Urinary bladder (tissue), 4 donors: Measurements from ENCODE around the gene CXCR1. TPM values are rescaled to one million over a fixed set of nuclear protein-coding genes. Genes with fewer than 3 reads are reported as not detected.
A peak's percentile ranks its signal among the peaks of the same experiment; 100 is the strongest.
"Not testable (repeated sequence)": the region's sequence is repeated elsewhere in the genome, so short reads cannot be mapped to it uniquely, and the experiment has no call there.

Experiments
- DNase-seq: peaks from one replicate; pipeline ENCODE4 v3.0.0-alpha.2; 2015; ENCODE audit errors: extremely low spot score
- H3K27ac ChIP-seq: one replicate; pipeline ENCODE4 v1.5.1; 2013; ENCODE audit warnings: low read depth, mild to moderate bottlenecking, moderate library complexity
- H3K36me3 ChIP-seq: one replicate; pipeline ENCODE4 v1.6.1; 2013; ENCODE audit warnings: mild to moderate bottlenecking, moderate library complexity; ENCODE audit not compliant: insufficient read depth
- H3K4me1 ChIP-seq: one replicate; pipeline ENCODE4 v1.6.1; 2013; ENCODE audit warnings: mild to moderate bottlenecking, moderate library complexity; ENCODE audit not compliant: insufficient read depth
- H3K4me3 ChIP-seq: one replicate; pipeline ENCODE4 v1.5.1; 2013; ENCODE audit warnings: low read depth, low read length
- WGBS: extraction: QIAGEN DNeasy Blood & Tissue Kit; methylation state at CpG from one replicate; pipeline ENCODE4 v1.1.7; 2013; 5-methylcytosine and 5-hydroxymethylcytosine counted together
- polyA plus RNA-seq: library from polyadenylated mRNA; stranded (reverse); fragments of 200-250 nt; gene quantifications from one replicate; pipeline ENCODE4 v1.2.3, GENCODE V29; 2013
- total RNA-seq: library from RNA; depleted of rRNA; stranded (reverse); fragments of >200 nt; gene quantifications from one replicate; pipeline ENCODE4 v1.2.3, GENCODE V29; 2014
- donor health status: healthy with polysubstance abuse.
- donor health status: healthy.

Gene CXCR1
- total and polyA plus RNA-seq, 2 donors = 0.13 to 0.26 TPM

DNA sequence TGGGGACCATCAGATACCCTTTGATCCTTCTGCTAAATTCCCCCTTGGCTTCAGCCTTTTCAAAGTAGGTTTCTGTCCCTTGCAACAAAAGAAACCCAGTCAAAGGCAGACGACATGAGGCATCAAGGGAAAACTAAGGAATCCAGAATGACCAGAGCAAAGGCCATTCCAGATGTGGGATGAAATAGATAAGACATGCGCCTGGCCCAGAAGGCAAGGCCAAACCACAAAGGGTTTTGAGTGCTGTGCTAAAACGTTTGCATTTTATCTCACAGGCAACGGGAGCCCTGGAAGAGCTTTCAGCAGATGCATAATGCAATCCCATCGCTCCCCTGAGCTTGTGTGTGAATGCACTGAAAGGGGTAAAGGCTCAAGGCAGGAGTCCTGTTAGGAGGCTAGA is 17.7 kb downstream of the CXCR1 start:
- no peak for DNase-seq
- WGBS = 55% methylated on average over 5 of the region's 5 CpGs

DNA sequence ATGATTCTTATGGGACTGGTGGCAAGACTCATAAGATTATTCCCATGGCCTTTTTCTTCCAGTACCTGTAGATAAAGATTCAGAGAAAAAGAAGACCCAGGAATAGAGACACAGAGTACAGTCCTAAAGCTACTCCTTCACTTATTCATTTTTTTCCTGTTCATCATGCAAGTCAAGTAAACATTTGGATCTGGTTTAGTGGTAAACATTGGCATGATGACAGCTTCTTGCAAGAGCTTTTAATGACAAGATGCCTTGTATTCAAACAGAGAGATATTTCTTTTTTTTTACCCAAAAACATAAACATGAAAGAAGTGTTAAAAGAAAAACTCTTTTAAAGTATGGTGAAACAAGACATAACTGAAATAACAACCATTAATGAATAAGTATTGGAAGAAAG is 20.7 kb downstream of the CXCR1 start:
- no peak for DNase-seq
- H3K36me3 ChIP-seq = no peaks in the 10 kb centered on the region
- H3K4me3 ChIP-seq = no peak overlapping the region
- no peak overlapping the region for H3K27ac ChIP-seq
- H3K4me1 ChIP-seq = no peaks in the 10 kb centered on the region

More for the DNA sequence above, 17.7 kb downstream of the CXCR1 start:
- H3K27ac ChIP-seq = no peak overlapping the region
- H3K36me3 ChIP-seq = no peaks in the 10 kb centered on the region
- no peak overlapping the region for H3K4me3 ChIP-seq
- H3K4me1 ChIP-seq = no peaks in the 10 kb centered on the region

DNA sequence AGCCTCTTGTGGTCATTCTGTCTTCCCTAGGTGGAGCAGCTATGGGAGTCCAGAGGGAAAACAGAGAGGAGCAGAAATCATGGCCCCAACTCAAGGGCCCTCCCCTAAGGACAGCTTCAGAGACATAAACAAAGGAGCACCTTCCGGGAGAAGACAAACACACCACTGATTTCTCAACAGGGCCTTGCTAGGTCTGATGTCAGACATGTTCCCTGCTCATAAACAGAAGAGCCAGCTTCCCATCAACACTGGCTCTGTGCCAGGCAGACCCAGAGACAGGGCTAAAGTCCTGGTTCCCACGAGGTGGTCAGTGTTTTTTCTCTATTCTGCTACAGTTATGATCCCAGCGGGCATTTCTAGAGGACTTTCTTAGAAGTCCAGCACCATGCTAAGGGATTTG is 21.6 kb downstream of the CXCR1 start:
- Histone ChIP-seq H3K4me3 (no peak overlapping the region), H3K36me3 (no peaks in the 10 kb centered on the region), H3K27ac (no peak overlapping the region), H3K4me1 (no peaks in the 10 kb centered on the region)
- DNase-seq = no peak
- whole genome bisulfite sequencing = 50% methylated on average over 3 of the region's 3 CpGs

DNA sequence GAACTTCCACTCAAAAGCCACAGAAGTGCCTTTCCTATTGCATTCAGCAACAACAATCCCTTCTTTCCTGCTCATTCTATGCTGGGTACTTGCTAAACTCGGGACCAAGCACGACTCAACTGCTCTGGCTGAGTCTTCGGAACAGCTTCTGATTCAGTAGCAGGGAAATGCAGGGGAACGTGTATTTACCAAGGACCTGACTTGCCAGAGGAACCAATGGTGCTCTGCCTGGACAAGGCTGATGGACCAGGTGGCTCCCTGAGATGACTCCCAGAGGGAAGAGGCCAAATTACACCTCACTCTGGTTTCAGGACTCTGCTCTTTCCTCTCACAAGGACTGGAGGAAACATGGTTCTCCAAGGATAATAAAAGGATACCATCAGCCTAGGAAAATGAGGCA is 28.7 kb downstream of the CXCR1 start:
- Histone ChIP-seq H3K27ac (no peak overlapping the region), H3K4me1 (no peaks in the 10 kb centered on the region), H3K4me3 (no peak overlapping the region), H3K36me3 (no peaks in the 10 kb centered on the region)
- no peak for DNase-seq
- 73% methylated on average over 4 of the region's 4 CpGs for WGBS

DNA sequence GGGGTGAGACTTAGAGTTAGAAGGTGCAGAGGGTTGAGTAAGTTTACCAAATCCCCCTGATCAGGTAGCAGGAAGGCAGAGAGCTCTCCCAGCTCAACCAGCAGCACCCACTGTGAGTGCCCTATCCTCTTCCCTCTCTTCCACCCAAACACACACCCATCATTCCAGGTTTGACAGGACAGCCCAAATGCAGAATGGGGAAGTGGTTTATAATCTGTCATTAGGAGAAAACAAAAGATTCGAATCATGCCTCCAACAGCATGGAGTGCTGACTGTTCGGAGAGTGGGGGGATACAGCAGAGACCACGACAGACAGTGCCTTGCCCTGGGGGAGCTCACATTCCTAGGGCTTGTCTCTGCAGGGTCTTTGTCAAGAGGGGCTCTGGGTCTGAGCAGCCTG is 29.2 kb downstream of the CXCR1 start:
- Histone ChIP-seq H3K27ac (no peak overlapping the region), H3K4me1 (no peaks in the 10 kb centered on the region), H3K36me3 (no peaks in the 10 kb centered on the region), H3K4me3 (no peak overlapping the region)
- DNase-seq = no peak
- WGBS = 46% methylated on average over 3 of the region's 3 CpGs

DNA sequence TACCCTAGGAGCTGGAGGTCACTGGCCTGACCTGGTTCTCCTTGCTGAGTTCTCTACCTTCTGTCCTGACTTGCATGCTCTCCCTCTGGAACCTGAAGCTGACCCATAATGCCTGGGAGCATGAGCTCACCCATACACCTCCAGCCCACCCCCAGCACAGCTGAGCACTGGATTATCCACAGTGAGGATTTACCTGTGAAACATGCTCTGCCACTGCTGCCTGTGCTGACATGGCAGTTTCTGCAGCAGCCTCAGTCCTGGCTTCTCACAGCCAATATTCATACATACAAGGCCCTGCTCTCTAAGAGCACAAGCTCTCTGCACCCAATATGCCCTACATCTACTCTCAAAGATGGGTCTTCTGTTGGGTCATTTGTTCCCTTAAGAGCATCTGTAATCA is 35.9 kb downstream of the CXCR1 start:
- Histone ChIP-seq H3K27ac (no peak overlapping the region), H3K36me3 (no peaks in the 10 kb centered on the region), H3K4me3 (no peak overlapping the region), H3K4me1 (no peaks in the 10 kb centered on the region)
- no peak for DNase-seq

DNA sequence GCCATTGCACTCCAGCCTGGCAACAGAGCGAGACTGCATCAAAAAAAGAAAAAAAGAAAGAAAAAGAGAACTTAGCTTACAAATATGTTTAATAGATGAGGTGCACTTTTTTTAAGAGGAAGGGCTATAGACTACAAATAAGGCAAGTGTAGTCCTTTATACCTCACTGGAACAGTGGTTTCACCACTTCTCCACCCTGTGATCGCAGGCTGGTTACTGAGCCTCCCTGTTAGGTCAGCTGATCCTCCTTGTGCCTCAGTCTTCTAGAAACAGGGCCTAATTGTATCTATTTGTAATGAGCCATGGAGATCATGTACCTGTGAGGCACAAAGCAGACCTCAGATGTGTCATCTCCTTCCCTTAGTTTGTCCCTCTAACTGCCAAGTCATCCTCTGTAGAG is 36.4 kb downstream of the CXCR1 start:
- Histone ChIP-seq H3K27ac (no peak overlapping the region), H3K4me3 (no peak overlapping the region), H3K36me3 (no peaks in the 10 kb centered on the region), H3K4me1 (no peaks in the 10 kb centered on the region)
- DNase-seq = no peak
- WGBS = 94% methylated on average over 2 of the region's 2 CpGs

DNA sequence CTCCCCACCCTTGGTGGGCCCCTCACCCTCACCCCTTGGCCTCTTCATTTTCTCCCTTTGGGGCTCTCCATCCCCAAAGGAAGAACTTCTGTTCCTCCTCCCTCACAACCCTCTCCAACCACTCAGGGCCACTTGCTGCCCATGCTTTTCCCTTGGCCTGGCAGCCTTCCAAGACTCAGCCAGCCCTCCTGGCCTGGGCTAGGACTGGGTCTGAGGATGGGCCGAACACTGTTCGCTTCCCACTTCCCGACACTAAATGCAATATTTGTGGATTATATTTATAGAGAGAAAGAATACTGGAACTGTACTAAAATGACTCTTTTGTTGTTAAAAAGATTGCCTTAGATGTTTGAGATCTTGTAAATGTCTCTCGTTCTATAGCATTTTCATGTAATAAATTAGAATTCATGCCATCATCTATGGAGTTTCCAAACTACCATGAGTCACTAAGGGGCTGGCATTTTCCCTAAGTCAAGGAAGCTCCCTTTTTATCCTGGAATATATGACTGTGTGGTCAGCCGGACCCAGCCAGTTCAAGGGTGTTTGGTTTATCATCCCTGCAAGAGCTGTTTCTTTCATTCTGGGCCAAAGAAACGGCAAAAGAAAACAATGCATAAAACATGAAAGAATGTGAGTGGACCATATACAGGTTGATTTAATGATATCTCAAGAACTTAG is 37.2 kb downstream of the CXCR1 start:
- Histone ChIP-seq H3K4me1 (no peaks in the 10 kb centered on the region), H3K4me3 (no peak overlapping the region), H3K27ac (no peak overlapping the region), H3K36me3 (no peaks in the 10 kb centered on the region)
- DNase-seq = no peak
- 53% methylated on average over 6 of the region's 6 CpGs for WGBS

DNA sequence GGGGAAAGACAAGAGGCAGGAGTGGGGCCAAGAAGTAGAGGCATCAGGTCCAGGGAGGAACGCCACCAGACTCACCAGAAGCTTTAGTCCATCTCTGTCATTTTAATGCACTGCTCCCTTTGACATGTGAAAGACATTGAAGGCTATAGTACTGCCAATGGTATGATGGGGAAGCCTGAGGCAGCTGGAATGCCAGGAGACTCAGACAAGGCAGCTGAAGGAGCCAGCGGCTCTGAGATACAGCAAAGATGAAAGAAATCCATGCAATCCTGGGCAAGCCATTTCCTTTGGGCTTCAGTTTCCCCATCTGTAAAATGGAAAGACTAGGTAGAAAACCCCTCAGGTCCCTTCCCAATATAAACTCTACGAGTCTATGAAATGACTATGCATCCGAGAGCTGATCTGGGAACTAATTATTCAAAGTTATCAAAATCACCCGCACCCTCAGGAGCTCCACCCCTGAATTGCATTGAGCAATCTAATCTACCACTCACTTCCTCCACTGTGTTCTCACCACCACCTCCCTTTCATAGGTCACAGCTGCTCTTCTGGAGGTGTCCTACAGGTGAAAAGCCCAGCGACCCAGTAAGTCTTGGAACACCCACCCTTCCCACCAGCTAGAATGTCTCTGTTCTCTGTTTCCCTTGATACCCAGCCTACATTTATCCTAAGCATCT is 37.8 kb downstream of the CXCR1 start:
- DNase-seq = no peak
- H3K4me1 ChIP-seq = no peaks in the 10 kb centered on the region
- no peaks in the 10 kb centered on the region for H3K36me3 ChIP-seq
- no peak overlapping the region for H3K4me3 ChIP-seq
- no peak overlapping the region for H3K27ac ChIP-seq
- WGBS = 88% methylated on average over 6 of the region's 6 CpGs

DNA sequence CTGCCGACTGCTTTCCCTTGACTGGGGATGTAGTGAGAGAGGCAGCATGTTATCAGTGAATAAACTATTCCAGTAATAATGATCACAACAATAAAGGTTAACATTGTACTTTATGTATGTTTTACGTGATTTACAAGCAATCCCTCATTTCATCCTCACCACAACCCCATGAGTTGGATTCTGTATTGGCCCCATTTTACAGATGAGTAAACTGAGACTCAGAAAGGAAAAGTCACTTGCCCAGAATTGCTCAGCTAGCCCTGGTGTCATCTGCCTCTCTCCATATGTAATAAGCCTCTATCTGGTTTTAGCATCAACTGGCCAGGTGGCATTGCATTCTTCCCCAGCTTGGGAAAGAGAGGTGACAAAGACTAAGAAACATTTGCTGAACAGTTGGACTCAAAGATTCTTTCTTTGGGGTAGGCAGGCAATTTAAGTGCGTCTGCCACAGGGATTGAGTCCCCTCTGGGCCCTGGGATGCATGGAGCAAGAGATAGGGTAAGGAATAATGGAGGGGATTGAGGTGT is 38.8 kb downstream of the CXCR1 start:
- 81% methylated on average over 3 of the region's 3 CpGs for WGBS
- Histone ChIP-seq H3K4me3 (no peak overlapping the region), H3K4me1 (no peaks in the 10 kb centered on the region), H3K27ac (no peak overlapping the region), H3K36me3 (no peaks in the 10 kb centered on the region)
- no peak for DNase-seq

DNA sequence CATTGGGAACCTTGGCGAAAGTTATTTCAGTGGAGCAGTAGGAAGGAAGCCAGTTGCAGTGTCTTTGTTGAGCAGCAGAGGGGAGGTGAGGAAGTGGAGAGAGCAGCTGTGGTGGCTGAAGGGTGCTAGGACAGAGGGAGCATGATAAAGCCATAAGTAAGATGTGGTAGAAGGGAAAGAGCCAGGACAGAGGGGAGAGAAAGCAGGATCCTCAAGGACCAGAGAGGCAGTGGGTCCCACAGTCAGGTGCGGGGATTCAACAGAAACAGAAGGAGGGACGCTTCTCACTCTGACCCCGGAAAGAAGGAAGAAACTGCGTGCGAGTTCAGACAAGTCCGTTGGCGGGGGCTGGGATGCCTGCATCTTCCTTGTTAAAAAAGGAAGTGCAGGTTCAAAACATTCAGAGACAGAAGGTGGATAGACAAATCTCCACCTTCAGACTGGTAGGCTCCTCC is 41.1 kb downstream of the CXCR1 start, which contains the start of gene CXCR2:
CXCR2 (plus strand) TSS at position 403 of the 455 bp plus-strand sequence. CDS start 8,774 bp downstream, outside the sequence.
- H3K36me3 ChIP-seq = no peaks in the 10 kb centered on the region
- H3K27ac ChIP-seq = no peak within 1 kb of the TSS
- DNase-seq = peak; percentile 29
- 61% methylated on average over 8 of the region's 8 CpGs for WGBS
- H3K4me1 ChIP-seq = no peaks in the 10 kb centered on the region
- H3K4me3 ChIP-seq = no peak within 1 kb of the TSS

DNA sequence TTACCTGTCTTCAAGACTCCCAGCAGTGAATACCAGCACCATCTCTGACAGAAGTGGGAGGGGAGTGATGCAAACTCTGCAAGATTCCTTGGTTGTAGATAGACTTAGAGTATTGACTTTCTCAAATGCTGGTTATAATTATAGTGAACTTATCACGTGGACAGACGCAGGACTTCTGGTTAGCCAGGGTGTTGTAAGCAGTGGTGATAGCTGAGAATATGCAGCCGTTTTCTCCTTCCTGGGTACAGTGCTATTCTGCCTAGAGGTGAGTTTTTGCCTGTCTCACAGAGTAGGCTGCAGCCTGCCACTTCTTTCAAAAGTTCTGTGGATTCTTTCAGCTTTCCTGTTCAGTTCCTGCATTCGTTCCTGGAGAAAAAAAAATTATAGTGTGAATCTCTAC is 41.7 kb downstream of the CXCR1 start:
- no peak overlapping the region for H3K27ac ChIP-seq
- WGBS = 37% methylated on average over 4 of the region's 4 CpGs
- DNase-seq = no peak

DNA sequence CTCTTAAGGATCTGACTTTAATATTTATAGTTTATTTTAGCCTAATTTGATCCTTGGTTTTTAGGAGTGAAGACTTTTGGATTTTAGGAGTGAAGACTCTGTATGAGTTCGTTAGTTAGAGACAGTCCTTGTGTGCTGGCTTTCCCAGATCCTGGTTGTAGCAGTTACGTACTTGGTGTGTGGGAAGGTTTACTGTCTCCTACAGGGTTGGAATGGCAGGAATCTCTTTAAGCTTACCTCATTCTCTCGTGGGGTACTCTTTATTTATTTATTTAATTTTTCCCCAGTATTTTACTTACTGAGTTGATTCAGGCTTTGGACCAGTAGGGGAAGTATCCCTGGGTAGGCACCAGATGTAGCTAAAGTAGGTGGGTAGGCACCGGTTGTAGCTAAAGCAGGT is 42.8 kb downstream of the CXCR1 start:
- no peak overlapping the region for H3K4me3 ChIP-seq
- no peak overlapping the region for H3K27ac ChIP-seq
- WGBS = 79% methylated on average over 4 of the region's 4 CpGs
- no peaks in the 10 kb centered on the region for H3K36me3 ChIP-seq
- H3K4me1 ChIP-seq = no peaks in the 10 kb centered on the region
- no peak for DNase-seq

More for the DNA sequence above, 41.7 kb downstream of the CXCR1 start:
- no peaks in the 10 kb centered on the region for H3K4me1 ChIP-seq
- no peak overlapping the region for H3K4me3 ChIP-seq
- H3K36me3 ChIP-seq = no peaks in the 10 kb centered on the region

DNA sequence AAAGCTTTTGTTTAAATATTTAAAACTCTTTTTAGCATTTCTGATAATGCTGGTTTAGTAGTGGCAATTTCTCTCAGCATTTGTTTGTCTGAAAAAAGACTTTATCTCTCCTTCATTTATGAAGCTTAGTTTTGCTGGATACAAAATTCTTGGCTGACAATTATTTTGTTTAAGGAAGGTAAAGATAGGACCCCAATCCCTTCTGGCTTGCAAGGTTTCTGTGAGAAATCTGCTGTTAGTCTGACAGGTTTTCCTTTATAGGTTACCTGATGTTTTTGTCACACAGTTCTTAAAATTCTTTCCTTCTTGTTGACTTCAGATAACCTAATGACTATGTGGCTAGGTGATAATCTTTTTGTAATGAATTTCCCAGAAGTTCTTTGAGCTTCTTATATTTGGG is 44.5 kb downstream of the CXCR1 start:
- H3K4me3 ChIP-seq, H3K36me3 ChIP-seq, DNase-seq, H3K4me1 ChIP-seq, H3K27ac ChIP-seq: not testable (repeated sequence)
